HEK293 (cell line): ENCODE data around the gene S1PR2.

Experiments
- CTCF ChIA-PET: fragments of 350-600 bp; formaldehyde crosslinking; extraction: SDS; loops from one replicate; lab custom pipeline; 2021; ENCODE audit warnings: antibody characterized with exemption; lab: Yijun Ruan, JAX
- POLR2A ChIA-PET: fragments of 300-600 bp; formaldehyde crosslinking; extraction: SDS; loops from one replicate; lab custom pipeline; 2020; ENCODE audit warnings: antibody characterized with exemption, inconsistent platforms; lab: Yijun Ruan, JAX
- H3K27ac ChIP-seq: fragments of 200-500 bp; sonication (Bioruptor generic); 2 replicates; pipeline ENCODE4 v1.5.1; 2014; ENCODE audit warnings: low read depth, low read length, control low read depth, inconsistent platforms; ENCODE audit errors: extremely low read depth
- H3K36me3 ChIP-seq, 2 experiments: fragments of 200-500 bp in 1 of 2; sonication (Bioruptor generic) in 1 of 2; 1 replicate in 1 of 2; 2 replicates in 1 of 2; pipeline ENCODE4 v1.5.1; 2014 to 2017; ENCODE audit warnings: inconsistent platforms in 2 of 2, low read length in 2 of 2; ENCODE audit not compliant: control insufficient read depth in 2 of 2, insufficient read depth in 1 of 2
- H3K4me1 ChIP-seq: fragments of 200-500 bp; sonication (Bioruptor generic); 2 replicates; pipeline ENCODE4 v1.5.1; 2014; ENCODE audit warnings: mild to moderate bottlenecking, low read length, inconsistent platforms; ENCODE audit not compliant: control insufficient read depth, insufficient read depth
- H3K4me3 ChIP-seq: 2 replicates; pipeline ENCODE4 v1.5.1; 2011; ENCODE audit warnings: low read depth, mild to moderate bottlenecking, control low read depth, low read length, moderate library complexity
- H3K9me3 ChIP-seq: fragments of 200-500 bp; sonication (Bioruptor generic); 2 replicates; pipeline ENCODE4 v1.5.1; 2014; ENCODE audit warnings: low read depth, low read length, inconsistent platforms; ENCODE audit not compliant: control insufficient read depth, insufficient read depth
- BCL6B ChIP-seq: fragments of 450-650 bp; formaldehyde crosslinking; IDR thresholded peaks from 2 replicates; pipeline ENCODE4 v1.5.1; 2017; ENCODE audit warnings: missing biosample characterization, missing genetic modification characterization
- MZF1 ChIP-seq: fragments of 450-650 bp; formaldehyde crosslinking; IDR thresholded peaks from 2 replicates; pipeline ENCODE4 v1.5.1; 2017; ENCODE audit warnings: missing biosample characterization, missing genetic modification characterization, borderline replicate concordance
- SETDB1 ChIP-seq: IDR thresholded peaks from one replicate; pipeline ENCODE4 v1.6.1; 2017; ENCODE audit warnings: mild to moderate bottlenecking, low read length, moderate library complexity, mixed read lengths; ENCODE audit not compliant: insufficient read length
- ZBTB10 ChIP-seq: fragments of 450-650 bp; formaldehyde crosslinking; IDR thresholded peaks from 2 replicates; pipeline ENCODE4 v1.5.1; 2016; ENCODE audit warnings: missing biosample characterization, missing genetic modification characterization
- ZBTB8A ChIP-seq: fragments of 450-650 bp; formaldehyde crosslinking; IDR thresholded peaks from 2 replicates; pipeline ENCODE4 v1.5.1; 2016; ENCODE audit warnings: missing biosample characterization, missing genetic modification characterization
- ZNF114 ChIP-seq: fragments of 450-650 bp; formaldehyde crosslinking; IDR thresholded peaks from 2 replicates; pipeline ENCODE4 v1.5.0; 2017; ENCODE audit warnings: missing biosample characterization, missing genetic modification characterization
- ZNF146 ChIP-seq: fragments of 450-650 bp; formaldehyde crosslinking; IDR thresholded peaks from 2 replicates; pipeline ENCODE4 v1.5.1; 2016; ENCODE audit warnings: missing biosample characterization, missing genetic modification characterization
- ZNF202 ChIP-seq: fragments of 450-650 bp; formaldehyde crosslinking; IDR thresholded peaks from 2 replicates; pipeline ENCODE4 v1.5.1; 2016; ENCODE audit warnings: missing biosample characterization, missing genetic modification characterization, borderline replicate concordance
- ZNF311 ChIP-seq: fragments of 450-650 bp; formaldehyde crosslinking; IDR thresholded peaks from 2 replicates; pipeline ENCODE4 v1.5.1; 2017; ENCODE audit warnings: missing biosample characterization, missing genetic modification characterization, borderline replicate concordance
- ZNF501 ChIP-seq: fragments of 450-650 bp; formaldehyde crosslinking; IDR thresholded peaks from 2 replicates; pipeline ENCODE4 v1.5.1; 2016; ENCODE audit warnings: missing biosample characterization, missing genetic modification characterization
- ZNF513 ChIP-seq: fragments of 450-650 bp; IDR thresholded peaks from 2 replicates; pipeline ENCODE4 v1.5.1; 2018; ENCODE audit warnings: missing biosample characterization, missing genetic modification characterization
- ZNF624 ChIP-seq: fragments of 450-650 bp; formaldehyde crosslinking; IDR thresholded peaks from 2 replicates; pipeline ENCODE4 v1.5.1; 2017; ENCODE audit warnings: missing biosample characterization, missing genetic modification characterization
- ZNF626 ChIP-seq: fragments of 450-650 bp; sonication (Bioruptor Pico); formaldehyde crosslinking; IDR thresholded peaks from 2 replicates; pipeline ENCODE4 v1.5.1; 2018; ENCODE audit warnings: missing biosample characterization, missing genetic modification characterization, inconsistent platforms
- ZNF645 ChIP-seq: fragments of 450-650 bp; formaldehyde crosslinking; IDR thresholded peaks from 2 replicates; pipeline ENCODE4; 2016; ENCODE audit warnings: missing biosample characterization, missing genetic modification characterization
- ZNF692 ChIP-seq: fragments of 450-650 bp; formaldehyde crosslinking; IDR thresholded peaks from 2 replicates; pipeline ENCODE4 v1.5.1; 2016; ENCODE audit warnings: missing biosample characterization, missing genetic modification characterization
- ZNF704 ChIP-seq: fragments of 450-650 bp; formaldehyde crosslinking; IDR thresholded peaks from 2 replicates; pipeline ENCODE4 v1.5.1; 2016; ENCODE audit warnings: missing biosample characterization, missing genetic modification characterization
- ZNF777 ChIP-seq: fragments of 450-650 bp; formaldehyde crosslinking; IDR thresholded peaks from 2 replicates; pipeline ENCODE4 v1.5.1; 2017; ENCODE audit warnings: missing biosample characterization, missing genetic modification characterization, borderline replicate concordance
- ZNF830 ChIP-seq: fragments of 450-650 bp; IDR thresholded peaks from 2 replicates; pipeline ENCODE4 v1.5.0; 2018; ENCODE audit warnings: missing biosample characterization, missing genetic modification characterization, low read depth, mild to moderate bottlenecking, moderate library complexity
- ZSCAN5A ChIP-seq: fragments of 450-650 bp; formaldehyde crosslinking; IDR thresholded peaks from 2 replicates; pipeline ENCODE4 v1.5.1; 2016; ENCODE audit warnings: missing biosample characterization, missing genetic modification characterization
- ZXDB ChIP-seq: fragments of 450-650 bp; formaldehyde crosslinking; IDR thresholded peaks from 2 replicates; pipeline ENCODE4 v1.5.1; 2016; ENCODE audit warnings: missing biosample characterization, missing genetic modification characterization

Gene S1PR2

GRCh38 chr19:10182076-10182475 is 49.1 kb downstream of the S1PR2 start:
- CTCF ChIA-PET: interaction anchor here (1.4 to 1.8 kb wide), 2 partner anchors 13 to 68 kb away, joined by 5 to 6 read pairs; partner anchors contain the start of gene DNMT1
- peaks cover 64 to 75% of the 10 kb centered on the region in 2 experiments for H3K36me3 ChIP-seq
- H3K9me3 ChIP-seq: no peaks in the 10 kb centered on the region
- H3K4me3 ChIP-seq: no peak overlapping the region
- POLR2A ChIA-PET: interaction anchor here (1.0 kb wide), 1 partner anchor 13 kb away, joined by 4 read pairs; the partner anchor contains the start of gene DNMT1
- TF ChIP-seq ZNF624 (tag by site-specific recombination): no peak
- no peak for TF ChIP-seq SETDB1
- TF ChIP-seq ZNF146: no peak
- TF ChIP-seq ZNF202: no peak
- TF ChIP-seq ZNF114 (tag by site-specific recombination): no peak
- no peak for TF ChIP-seq ZBTB8A (tag by site-specific recombination)
- no peak for TF ChIP-seq ZNF830 (tag by site-specific recombination)
- TF ChIP-seq ZNF626 (tag by site-specific recombination): no peak
- TF ChIP-seq ZNF513 (tag by site-specific recombination): no peak
- no peak for TF ChIP-seq ZNF645 (tag by site-specific recombination)
- TF ChIP-seq ZBTB10 (tag by site-specific recombination): no peak
- no peak for TF ChIP-seq ZNF692 (tag by site-specific recombination)
- no peak for TF ChIP-seq ZNF311
- no peak for TF ChIP-seq ZSCAN5A (tag by site-specific recombination)
- TF ChIP-seq MZF1: no peak
- TF ChIP-seq, all 188 proteins: peak for 0
- Histone ChIP-seq H3K27ac (no peak overlapping the region), H3K4me1 (no peaks in the 10 kb centered on the region)

- CTCF ChIA-PET: interaction anchor here (1.8 kb wide), 1 partner anchor 70 kb away, joined by 6 read pairs; no protein-coding TSS in a partner anchor
Observed at GRCh38 chr19:10180459-10180858, 50.7 kb downstream of the S1PR2 start.

More at GRCh38 chr19:10180459-10180858, 50.7 kb downstream of the S1PR2 start:
- H3K27ac ChIP-seq: no peak overlapping the region
- TF ChIP-seq ZNF777 (tag by site-specific recombination) (no peak), ZNF704 (tag by site-specific recombination) (no peak), ZNF501 (no peak), ZXDB (tag by site-specific recombination) (no peak), ZNF513 (tag by site-specific recombination) (peak; percentile 95), BCL6B (no peak)
- TF ChIP-seq, all 188 proteins: peak for 1
- Histone ChIP-seq H3K4me3 (no peak overlapping the region), H3K9me3 (no peaks in the 10 kb centered on the region), H3K36me3 (peaks cover 70 to 75% of the 10 kb centered on the region in 2 experiments), H3K4me1 (no peaks in the 10 kb centered on the region)
- POLR2A ChIA-PET: no interaction called here
